ENCODE results near the gene FAM181B.

Gene FAM181B

DNA sequence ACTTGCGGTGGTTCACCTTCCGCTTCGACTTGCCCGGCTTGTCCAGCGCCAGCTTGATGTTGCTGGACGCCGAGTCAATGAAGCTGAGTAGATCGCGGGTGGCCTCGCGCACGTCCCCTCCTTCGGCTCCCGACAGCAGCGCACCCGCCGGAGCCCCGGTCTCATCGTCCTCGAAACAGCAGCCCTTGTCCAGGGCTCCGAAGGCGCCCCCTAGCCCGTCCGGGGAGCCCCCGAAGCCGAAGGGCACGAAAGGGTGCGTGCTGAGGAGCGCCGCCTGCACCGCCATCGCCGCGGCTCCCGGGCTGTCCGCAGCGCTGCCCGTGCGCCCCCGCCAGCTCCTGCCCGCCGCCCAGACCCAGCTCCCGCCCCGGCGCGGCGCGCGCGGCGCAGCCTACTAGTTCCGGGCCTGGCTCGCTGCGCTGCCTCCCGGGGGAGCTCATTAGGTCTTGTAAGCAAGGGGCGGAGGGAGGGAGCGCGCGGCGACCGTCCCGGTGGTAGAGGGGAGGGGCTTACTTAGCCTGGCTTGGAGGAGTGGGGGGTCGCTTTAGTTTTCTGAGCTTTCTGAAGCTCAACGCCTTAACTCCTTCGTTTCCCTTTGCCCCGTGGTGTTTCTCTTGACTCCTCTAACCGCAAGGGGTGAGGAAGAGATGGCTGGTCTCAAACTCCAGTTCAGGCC lies at the start of gene FAM181B:
TSS of gene FAM181B (minus strand) at position 421 of the 676 bp plus-strand sequence. CDS start at position 286, 135 bp downstream.
- peak within 1 kb of the TSS; percentile 84 for H3K4me3 ChIP-seq

GRCh38 chr11:82782825-82783374 lies 49.2 kb upstream of the FAM181B start:
- Histone ChIP-seq H3K9me3 (ENCODE audit: low read depth, low read length) (no peaks in the 10 kb centered on the region), H3K9ac (ENCODE audit: insufficient read length) (no peak overlapping the region), H3K36me3 (ENCODE audit: insufficient read depth, low read length) (no peaks in the 10 kb centered on the region), H3K4me3 (no peak overlapping the region), H3K27ac (no peak overlapping the region)
- TF ChIP-seq FOXP2 (optimal IDR thresholded peaks at IDR 0.05; ENCODE audit: control extremely low read depth, extremely low read length, insufficient read depth) (no peak), POLR2AphosphoS5 (IDR thresholded peaks at IDR 0.05; ENCODE audit: borderline replicate concordance, low read depth, low read length) (no peak), EZH2 (IDR thresholded peaks at IDR 0.05) (no peak)
- no peak for DNase-seq (ENCODE audit: low read depth, low spot score)

More for the DNA sequence above, at the start of gene FAM181B:
- Histone ChIP-seq H3K9ac (ENCODE audit: insufficient read length) (peak within 1 kb of the TSS; percentile 79), H3K9me3 (ENCODE audit: low read depth, low read length) (no peaks in the 10 kb centered on the region), H3K36me3 (ENCODE audit: insufficient read depth, low read length) (no peaks in the 10 kb centered on the region), H3K27ac (no peak within 1 kb of the TSS)
- peak; percentile 24 for DNase-seq (ENCODE audit: low read depth, low spot score)
- TF ChIP-seq EZH2 (IDR thresholded peaks at IDR 0.05): no peak
- TF ChIP-seq POLR2AphosphoS5 (IDR thresholded peaks at IDR 0.05; ENCODE audit: borderline replicate concordance, low read depth, low read length): peak; percentile 59
- peak; percentile 57 for TF ChIP-seq FOXP2 (optimal IDR thresholded peaks at IDR 0.05; ENCODE audit: control extremely low read depth, extremely low read length, insufficient read depth)

DNA sequence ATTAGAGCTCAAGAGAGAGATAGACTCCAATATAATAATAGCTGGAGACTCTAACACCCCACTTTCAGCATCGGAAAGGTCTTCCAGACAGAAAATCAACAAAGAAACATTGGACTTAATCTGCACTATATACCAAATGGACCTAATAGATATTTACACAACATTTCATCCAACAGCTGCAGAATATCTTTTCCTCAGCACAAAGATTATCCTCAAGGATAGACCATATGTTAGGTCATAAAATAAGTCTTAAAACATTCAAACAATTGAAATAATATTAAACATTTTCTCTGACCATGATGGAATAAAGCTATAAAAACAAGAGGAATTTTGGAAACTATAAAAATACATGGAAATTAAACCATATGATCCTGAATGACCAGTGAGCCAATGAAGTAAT lies 45.1 kb upstream of the FAM181B start:
- H3K4me3 ChIP-seq: no peak overlapping the region
- H3K9me3 ChIP-seq (ENCODE audit: low read depth, low read length): 0 out of 2 replicates have a peak, but pooled peaks cover 4% of the 10 kb centered on the region
- no peak for TF ChIP-seq EZH2 (IDR thresholded peaks at IDR 0.05)
- TF ChIP-seq FOXP2 (optimal IDR thresholded peaks at IDR 0.05; ENCODE audit: control extremely low read depth, extremely low read length, insufficient read depth): no peak
- no peak for DNase-seq (ENCODE audit: low read depth, low spot score)
- no peak overlapping the region for H3K27ac ChIP-seq
- no peaks in the 10 kb centered on the region for H3K36me3 ChIP-seq (ENCODE audit: insufficient read depth, low read length)
- no peak overlapping the region for H3K9ac ChIP-seq (ENCODE audit: insufficient read length)

DNA sequence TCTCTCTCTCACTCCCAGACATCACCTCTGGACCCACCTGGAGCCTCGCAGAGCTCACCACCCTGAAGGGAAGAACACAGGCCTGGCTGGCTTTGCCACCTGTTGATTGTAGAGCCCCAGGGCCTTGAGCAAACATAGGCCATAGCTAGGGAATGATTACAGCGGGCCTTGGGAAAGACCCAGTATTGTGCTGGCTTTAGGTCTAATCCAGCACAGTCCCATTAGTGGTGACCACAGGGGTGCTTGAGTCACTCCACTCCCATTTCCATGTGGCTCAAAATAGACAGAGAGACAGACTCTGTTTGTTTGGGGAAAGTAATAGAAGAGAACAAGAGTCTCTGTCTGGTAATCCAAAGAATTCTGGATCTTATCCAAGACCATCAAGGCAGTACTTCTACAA lies 42.7 kb upstream of the FAM181B start:
- no peak for DNase-seq (ENCODE audit: low read depth, low spot score)
- no peak overlapping the region for H3K27ac ChIP-seq

GRCh38 chr11:82775736-82776346 lies 42.2 kb upstream of the FAM181B start:
- TF ChIP-seq EZH2 (IDR thresholded peaks at IDR 0.05) (no peak), POLR2AphosphoS5 (IDR thresholded peaks at IDR 0.05; ENCODE audit: borderline replicate concordance, low read depth, low read length) (no peak), FOXP2 (optimal IDR thresholded peaks at IDR 0.05; ENCODE audit: control extremely low read depth, extremely low read length, insufficient read depth) (no peak)
- H3K4me3 ChIP-seq: no peak overlapping the region
- no peak overlapping the region for H3K27ac ChIP-seq
- no peaks in the 10 kb centered on the region for H3K36me3 ChIP-seq (ENCODE audit: insufficient read depth, low read length)
- H3K9me3 ChIP-seq (ENCODE audit: low read depth, low read length): 0 out of 2 replicates have a peak, but pooled peaks cover 4% of the 10 kb centered on the region
- H3K9ac ChIP-seq (ENCODE audit: insufficient read length): no peak overlapping the region
- no peak for DNase-seq (ENCODE audit: low read depth, low spot score)

More for the DNA sequence above, 42.7 kb upstream of the FAM181B start:
- Histone ChIP-seq H3K4me3 (no peak overlapping the region), H3K9ac (ENCODE audit: insufficient read length) (no peak overlapping the region), H3K36me3 (ENCODE audit: insufficient read depth, low read length) (no peaks in the 10 kb centered on the region), H3K9me3 (ENCODE audit: low read depth, low read length) (0 out of 2 replicates have a peak, but pooled peaks cover 4% of the 10 kb centered on the region)
- TF ChIP-seq POLR2AphosphoS5 (IDR thresholded peaks at IDR 0.05; ENCODE audit: borderline replicate concordance, low read depth, low read length) (no peak), EZH2 (IDR thresholded peaks at IDR 0.05) (no peak)

DNA sequence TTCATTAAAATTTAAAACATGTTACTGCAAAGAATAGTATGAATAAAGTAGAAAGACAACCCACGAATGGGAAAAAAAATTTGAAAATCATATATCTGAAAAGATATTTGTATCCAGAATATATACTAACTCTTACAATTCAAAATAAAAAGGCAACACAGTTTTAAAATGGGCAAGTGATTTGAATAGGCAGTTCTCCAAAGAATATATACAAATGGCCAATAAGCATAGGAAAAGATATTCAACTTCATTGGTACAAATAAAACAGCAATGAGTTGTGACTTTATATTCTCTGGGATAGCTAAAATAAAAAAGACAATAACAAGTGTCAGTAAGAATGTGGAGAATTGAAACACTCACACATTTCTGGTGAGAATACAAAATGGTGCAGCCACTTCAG lies 41.6 kb upstream of the FAM181B start:
- no peak overlapping the region for H3K4me3 ChIP-seq

GRCh38 chr11:82771781-82772180 lies 38.1 kb upstream of the FAM181B start:
- H3K9me3 ChIP-seq (ENCODE audit: low read depth, low read length): 0 out of 2 replicates have a peak, but pooled peaks cover 4% of the 10 kb centered on the region
- no peaks in the 10 kb centered on the region for H3K36me3 ChIP-seq (ENCODE audit: insufficient read depth, low read length)
- TF ChIP-seq FOXP2 (optimal IDR thresholded peaks at IDR 0.05; ENCODE audit: control extremely low read depth, extremely low read length, insufficient read depth): no peak
- H3K27ac ChIP-seq: no peak overlapping the region
- no peak overlapping the region for H3K4me3 ChIP-seq
- no peak for DNase-seq (ENCODE audit: low read depth, low spot score)
- H3K9ac ChIP-seq (ENCODE audit: insufficient read length): no peak overlapping the region

More for the DNA sequence above, 41.6 kb upstream of the FAM181B start:
- no peak overlapping the region for H3K27ac ChIP-seq
- no peak for DNase-seq (ENCODE audit: low read depth, low spot score)
- no peaks in the 10 kb centered on the region for H3K36me3 ChIP-seq (ENCODE audit: insufficient read depth, low read length)
- TF ChIP-seq EZH2 (IDR thresholded peaks at IDR 0.05) (no peak), POLR2AphosphoS5 (IDR thresholded peaks at IDR 0.05; ENCODE audit: borderline replicate concordance, low read depth, low read length) (no peak), FOXP2 (optimal IDR thresholded peaks at IDR 0.05; ENCODE audit: control extremely low read depth, extremely low read length, insufficient read depth) (no peak)
- no peak overlapping the region for H3K9ac ChIP-seq (ENCODE audit: insufficient read length)
- H3K9me3 ChIP-seq (ENCODE audit: low read depth, low read length): 0 out of 2 replicates have a peak, but pooled peaks cover 4% of the 10 kb centered on the region

GRCh38 chr11:82767123-82767522 lies 33.5 kb upstream of the FAM181B start:
- no peaks in the 10 kb centered on the region for H3K36me3 ChIP-seq (ENCODE audit: insufficient read depth, low read length)
- no peak overlapping the region for H3K4me3 ChIP-seq
- no peaks in the 10 kb centered on the region for H3K9me3 ChIP-seq (ENCODE audit: low read depth, low read length)
- TF ChIP-seq POLR2AphosphoS5 (IDR thresholded peaks at IDR 0.05; ENCODE audit: borderline replicate concordance, low read depth, low read length) (no peak), FOXP2 (optimal IDR thresholded peaks at IDR 0.05; ENCODE audit: control extremely low read depth, extremely low read length, insufficient read depth) (no peak), EZH2 (IDR thresholded peaks at IDR 0.05) (no peak)
- DNase-seq (ENCODE audit: low read depth, low spot score): no peak
- H3K9ac ChIP-seq (ENCODE audit: insufficient read length): no peak overlapping the region
- H3K27ac ChIP-seq: no peak overlapping the region

Data from SK-N-MC (cell line).